NCI-H2196 treated with DMSO at 0.1 percent for 48 hours (cell line): ENCODE data around the gene BAIAP2.
"Not testable (repeated sequence)": the region's sequence is repeated elsewhere in the genome, so short reads cannot be mapped to it uniquely, and the experiment has no call there.

ENCODE experiments used
- DNase-seq: peaks from one replicate; lab custom pipeline; 2025; ENCODE audit not compliant: unreplicated experiment; lab: John Stamatoyannopoulos, UW

The BAIAP2 gene

GRCh38 chr17:81066771-81067315, 31.9 kb downstream of the BAIAP2 start:
- DNase-seq: no peak

DNA sequence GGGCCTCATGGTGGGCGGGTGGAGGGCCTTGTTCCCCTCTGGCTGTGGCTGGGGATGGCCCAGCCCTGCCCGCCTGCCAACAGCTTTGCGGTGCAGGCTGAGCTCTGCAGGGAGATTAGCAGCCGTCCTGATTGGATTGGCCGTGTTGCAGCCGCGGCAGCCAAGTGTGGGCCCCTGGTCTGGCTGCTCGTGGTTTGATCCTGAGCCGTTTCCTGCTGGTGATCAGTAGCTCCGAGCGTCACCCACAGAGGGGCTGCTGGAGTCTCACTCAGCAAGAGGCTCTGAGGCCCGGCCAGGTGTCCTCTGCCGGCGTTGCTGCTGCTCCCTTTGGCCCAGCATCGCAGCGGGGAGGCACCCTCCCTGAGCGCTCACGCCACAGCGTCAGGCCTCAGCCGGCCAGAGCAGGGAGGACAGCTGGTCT, 32.5 kb downstream of the BAIAP2 start:
- no peak for DNase-seq

- DNase-seq: no peak
These were observed 33.6 kb downstream of the BAIAP2 start for GRCh38 chr17:81068411-81069134.

DNA sequence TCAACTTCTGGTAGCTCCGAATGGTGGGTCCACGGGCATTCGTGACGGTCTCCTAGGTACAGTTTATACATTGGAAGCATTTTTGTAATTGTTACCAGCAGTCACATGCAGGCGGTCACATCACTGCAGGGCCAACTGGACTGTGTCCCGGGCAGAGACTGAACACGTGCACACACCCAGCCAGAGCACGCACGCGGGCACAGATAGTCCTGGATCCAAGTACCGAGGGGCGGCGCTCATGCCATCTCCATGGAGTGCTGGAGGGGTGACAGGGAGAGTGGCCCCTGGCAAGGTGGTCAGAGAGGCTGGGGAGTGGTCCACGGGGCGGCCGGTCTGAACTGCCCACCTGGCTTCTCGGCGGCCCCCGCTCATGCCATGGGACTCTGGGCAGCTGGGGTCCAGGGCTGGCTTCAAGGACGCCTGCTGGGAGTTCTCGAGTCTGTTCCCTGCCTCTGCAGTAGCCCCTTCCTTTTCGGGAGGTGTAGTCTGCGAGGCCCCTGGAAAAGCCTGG, 34.2 kb downstream of the BAIAP2 start:
- DNase-seq: no peak

GRCh38 chr17:81070541-81071246, 35.7 kb downstream of the BAIAP2 start:
- DNase-seq: no peak

DNA sequence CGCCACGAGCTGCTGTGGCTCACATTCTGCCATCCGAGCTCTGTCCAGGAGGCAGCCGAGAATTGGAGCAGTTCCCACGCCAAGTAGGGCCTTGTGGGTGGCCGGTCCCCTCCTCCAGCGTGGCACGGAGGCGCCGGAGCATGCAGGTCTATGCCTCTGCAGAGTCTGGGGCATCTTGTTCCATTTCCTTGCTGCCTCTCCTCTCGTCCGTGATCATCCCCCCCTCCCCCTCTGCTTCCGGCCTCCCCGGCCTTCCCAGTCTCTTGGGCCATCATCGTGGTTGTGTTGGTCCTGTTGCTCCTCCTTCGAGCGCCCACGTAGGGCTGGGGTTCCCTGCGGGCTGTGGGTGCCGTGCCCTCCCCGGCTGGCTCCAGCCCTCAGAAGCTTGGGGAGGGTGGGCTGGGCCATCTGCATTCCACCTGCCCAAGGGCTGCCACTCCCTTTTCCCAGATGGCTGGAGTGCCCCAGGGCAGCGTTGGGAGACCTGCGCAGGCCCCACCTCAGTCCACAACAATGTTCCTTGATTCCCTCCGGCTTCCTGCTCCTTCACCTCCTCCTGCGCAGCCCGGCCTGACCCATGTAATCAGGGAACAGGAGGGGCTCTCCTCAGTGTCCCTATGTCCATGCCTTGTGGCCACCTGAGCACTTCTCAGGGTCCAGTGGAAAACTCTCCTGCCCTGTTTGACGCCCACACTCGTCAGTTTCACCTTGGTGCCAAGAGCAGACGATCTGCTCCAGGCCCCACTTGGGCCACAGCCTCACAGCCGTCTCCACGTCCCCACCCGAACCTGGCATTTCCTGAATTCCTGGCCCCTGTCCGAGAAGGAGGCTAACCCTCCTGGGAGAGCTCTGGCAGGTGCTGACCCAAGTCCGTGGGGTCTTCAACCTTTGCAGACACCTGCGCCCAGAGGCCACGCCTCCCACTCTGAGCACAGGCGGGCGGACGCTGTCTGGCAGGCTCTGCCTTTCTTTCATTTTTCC, 37.1 kb downstream of the BAIAP2 start:
- DNase-seq: no peak

DNA sequence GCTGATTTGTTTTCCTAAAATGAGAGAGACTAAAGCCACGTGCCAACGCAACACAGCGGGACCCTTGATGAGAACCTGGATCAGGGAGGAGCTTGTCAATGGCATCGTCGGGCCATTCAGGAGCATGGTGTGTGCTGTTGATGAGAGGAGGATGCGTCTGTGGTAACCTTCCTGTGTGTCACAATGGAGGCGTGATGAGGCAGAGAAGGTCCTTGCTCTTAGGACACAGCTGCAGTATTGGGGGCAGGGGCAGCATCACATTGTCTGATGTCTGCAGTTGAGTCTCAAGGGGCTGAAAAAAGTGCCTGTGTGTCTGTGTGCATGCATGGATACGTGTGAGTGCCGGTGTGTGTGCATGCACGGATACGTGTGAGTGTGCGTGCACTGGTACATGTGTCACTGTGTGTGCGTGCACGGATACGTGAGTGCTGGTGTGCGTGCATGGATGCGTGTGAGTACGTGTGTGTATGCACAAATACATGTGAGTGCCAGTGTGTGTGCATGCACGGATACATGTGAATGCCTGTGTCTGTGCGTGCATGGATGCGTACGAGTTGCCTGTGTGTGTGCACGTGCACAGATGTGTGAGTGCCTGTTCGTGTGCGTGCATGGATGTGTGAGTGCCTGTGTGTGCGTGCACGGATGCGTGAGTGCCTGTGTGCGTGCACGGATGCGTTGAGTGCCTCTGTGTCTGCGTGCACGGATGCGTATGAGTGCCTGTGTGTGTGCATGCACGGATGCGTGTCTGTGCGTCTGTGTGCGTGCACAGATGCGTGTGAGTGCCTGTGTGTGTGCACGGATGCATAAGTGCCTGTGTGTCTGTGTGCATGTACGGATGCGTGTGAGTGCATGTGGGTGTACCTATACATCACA, 39.3 kb downstream of the BAIAP2 start:
- DNase-seq: no peak

- no peak for DNase-seq
These were observed 39.9 kb downstream of the BAIAP2 start for GRCh38 chr17:81074875-81075274.

- no peak for DNase-seq
These were observed 40.4 kb downstream of the BAIAP2 start for GRCh38 chr17:81075307-81075706.

GRCh38 chr17:81076141-81076679, 41.3 kb downstream of the BAIAP2 start:
- no peak for DNase-seq

DNA sequence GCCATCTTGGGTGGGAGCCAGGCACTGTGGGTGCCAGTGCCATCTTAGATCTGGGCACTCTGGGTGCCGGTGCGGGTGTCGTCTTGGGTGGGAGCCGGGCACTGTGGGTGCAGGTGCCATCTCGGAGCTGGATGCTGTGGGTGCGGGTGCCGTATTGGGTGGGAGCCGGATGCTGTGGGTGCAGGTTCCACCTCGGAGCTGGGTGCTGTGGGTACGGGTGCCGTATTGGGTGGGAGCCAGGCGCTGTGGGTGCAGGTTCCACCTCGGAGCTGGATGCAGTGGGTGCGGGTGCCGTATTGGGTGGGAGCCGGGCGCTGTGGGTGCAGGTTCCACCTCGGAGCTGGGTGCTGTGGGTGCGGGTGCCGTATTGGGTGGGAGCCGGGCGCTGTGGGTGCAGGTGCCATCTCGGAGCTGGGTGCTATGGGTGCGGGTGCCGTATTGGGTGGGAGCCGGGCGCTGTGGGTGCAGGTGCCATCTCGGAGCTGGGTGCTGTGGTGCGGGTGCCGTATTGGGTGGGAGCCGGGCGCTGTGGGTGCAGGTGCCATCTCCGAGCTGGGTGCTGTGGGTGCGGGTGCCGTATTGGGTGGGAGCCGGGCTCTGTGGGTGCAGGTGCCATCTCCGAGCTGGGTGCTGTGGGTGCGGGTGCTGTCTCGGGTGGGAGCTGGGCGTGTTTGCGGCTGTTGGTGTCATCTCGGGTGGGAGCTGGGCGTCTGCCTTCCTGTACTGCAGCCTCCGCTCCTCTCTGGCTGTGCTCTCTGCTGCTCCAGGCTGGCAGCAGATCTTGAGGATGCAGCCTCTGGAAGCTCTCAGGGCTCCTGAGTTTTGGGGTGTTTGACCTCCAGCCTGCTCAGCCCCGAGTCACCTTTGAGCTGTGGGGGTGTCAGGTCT, 43.3 kb downstream of the BAIAP2 start:
- not testable (repeated sequence) for DNase-seq

- no peak for DNase-seq
These were observed 45.1 kb downstream of the BAIAP2 start for GRCh38 chr17:81080019-81080418.

GRCh38 chr17:81081222-81082176, 46.5 kb downstream of the BAIAP2 start:
- no peak for DNase-seq

DNA sequence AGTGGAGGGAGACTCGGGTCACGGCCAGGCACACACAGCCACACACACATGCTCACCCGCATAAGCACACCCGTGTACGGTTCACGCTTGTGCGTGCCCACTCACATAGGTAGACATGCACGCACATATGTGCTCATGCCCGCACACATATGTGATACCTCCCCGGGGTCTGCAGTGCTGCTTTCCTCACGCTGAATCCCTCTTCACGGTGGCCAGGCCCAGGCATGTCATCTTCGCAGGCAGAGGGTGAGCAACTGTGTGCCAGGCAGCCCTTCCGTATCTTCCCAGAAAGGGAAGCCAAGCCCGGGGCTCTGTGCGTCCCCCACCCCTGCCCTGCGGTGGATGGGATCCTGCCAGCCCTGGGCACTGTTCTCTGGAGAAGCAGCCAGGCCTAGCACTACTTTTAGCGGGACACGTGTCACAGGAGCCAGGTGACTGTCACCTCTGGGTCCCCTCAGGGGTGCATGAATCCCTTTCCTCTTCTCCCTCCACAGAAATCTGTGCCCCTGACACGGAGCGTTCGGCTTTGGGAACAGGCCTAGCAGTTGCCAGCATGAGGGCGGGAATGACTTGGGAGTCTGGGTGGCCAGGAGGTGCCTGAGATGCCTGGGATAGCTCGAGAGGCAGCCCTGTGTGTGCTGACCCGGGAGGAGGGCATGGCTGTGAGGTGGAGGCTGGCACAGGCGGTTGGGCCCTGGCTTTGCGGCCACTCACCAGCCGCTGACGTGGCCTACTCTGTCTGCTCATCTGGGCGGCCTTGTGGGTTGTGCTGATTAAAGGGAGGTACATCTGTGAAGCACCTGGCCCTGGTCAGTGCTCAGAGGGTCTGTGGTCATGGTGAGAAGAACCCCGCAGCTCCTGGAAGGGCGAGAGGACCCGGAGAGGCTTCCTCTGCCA, 47.5 kb downstream of the BAIAP2 start:
- no peak for DNase-seq

- DNase-seq: no peak
These were observed 48.3 kb downstream of the BAIAP2 start for GRCh38 chr17:81083125-81083765.
